Fibroblast of lung (primary cell): ENCODE measurements around the gene RBMS1.

Experiments used
- EZH2 ChIP-seq: IDR thresholded peaks from 2 replicates; pipeline ENCODE4 v1.5.1; 2012; ENCODE audit warnings: low read length, control low read depth, mild to moderate bottlenecking; ENCODE audit errors: missing control alignments
- TF ChIP-seq, protein P1 (sequence below), 2 donors: IDR thresholded peaks in 1 of 2; conservative IDR thresholded peaks in 1 of 2; 1 replicate in 1 of 2; 2 replicates in 1 of 2; pipeline ENCODE4 v1.5.1; 2011 to 2012; ENCODE audit warnings: low read length in 2 of 2, control low read depth in 1 of 2, inconsistent platforms in 1 of 2, low read depth in 1 of 2, mild to moderate bottlenecking in 1 of 2

GRCh38 chr2:160271171-160272086, 222.2 kb downstream of the RBMS1 start:
- TF ChIP-seq, protein P1, sequence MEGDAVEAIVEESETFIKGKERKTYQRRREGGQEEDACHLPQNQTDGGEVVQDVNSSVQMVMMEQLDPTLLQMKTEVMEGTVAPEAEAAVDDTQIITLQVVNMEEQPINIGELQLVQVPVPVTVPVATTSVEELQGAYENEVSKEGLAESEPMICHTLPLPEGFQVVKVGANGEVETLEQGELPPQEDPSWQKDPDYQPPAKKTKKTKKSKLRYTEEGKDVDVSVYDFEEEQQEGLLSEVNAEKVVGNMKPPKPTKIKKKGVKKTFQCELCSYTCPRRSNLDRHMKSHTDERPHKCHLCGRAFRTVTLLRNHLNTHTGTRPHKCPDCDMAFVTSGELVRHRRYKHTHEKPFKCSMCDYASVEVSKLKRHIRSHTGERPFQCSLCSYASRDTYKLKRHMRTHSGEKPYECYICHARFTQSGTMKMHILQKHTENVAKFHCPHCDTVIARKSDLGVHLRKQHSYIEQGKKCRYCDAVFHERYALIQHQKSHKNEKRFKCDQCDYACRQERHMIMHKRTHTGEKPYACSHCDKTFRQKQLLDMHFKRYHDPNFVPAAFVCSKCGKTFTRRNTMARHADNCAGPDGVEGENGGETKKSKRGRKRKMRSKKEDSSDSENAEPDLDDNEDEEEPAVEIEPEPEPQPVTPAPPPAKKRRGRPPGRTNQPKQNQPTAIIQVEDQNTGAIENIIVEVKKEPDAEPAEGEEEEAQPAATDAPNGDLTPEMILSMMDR (conservative IDR thresholded peaks at IDR 0.05 in 1 of 2, IDR thresholded peaks at IDR 0.05 in 1 of 2; ENCODE audit: low read depth in 1 of 2, low read length in 2 of 2) = no peak
- no peak for TF ChIP-seq EZH2
